Esophagus muscularis mucosa (tissue), 4 donors: ENCODE data around the gene TANC1. TPM values are rescaled to one million over a fixed set of nuclear protein-coding genes. Genes with fewer than 3 reads are reported as not detected.
A peak's percentile ranks its signal among the peaks of the same experiment; 100 is the strongest.

Experiments
- DNase-seq: peaks from one replicate; pipeline ENCODE4 v3.0.0-alpha.2; 2017; ENCODE audit errors: extremely low spot score
- H3K27ac ChIP-seq, 4 donors: fragments of 200-600 bp; sonication (generic); replicated peaks in 1 of 4; 1 replicate in 3 of 4; 2 replicates in 1 of 4; pipeline ENCODE4 v1.5.1; 2016 to 2019; ENCODE audit warnings: mild to moderate bottlenecking in 1 of 4
- H3K27me3 ChIP-seq, 4 donors: fragments of 200-600 bp; sonication (generic); one replicate each; pipeline versions ENCODE4 v1.5.1 to v1.6.0; 2016 to 2019
- H3K36me3 ChIP-seq, 4 donors: fragments of 200-600 bp; sonication (generic); one replicate each; pipeline ENCODE4 v1.5.1; 2016 to 2019
- H3K4me1 ChIP-seq, 4 donors: fragments of 200-600 bp; sonication (generic); one replicate each; pipeline ENCODE4 v1.5.1; 2016 to 2019
- H3K4me3 ChIP-seq, 4 donors: fragments of 200-600 bp; sonication (generic); 1 replicate in 2 of 4; 2 replicates in 2 of 4; pipeline ENCODE4 v1.5.1; 2016 to 2019; ENCODE audit warnings: mild to moderate bottlenecking in 4 of 4, moderate library complexity in 1 of 4
- H3K9me3 ChIP-seq, 4 donors: fragments of 200-600 bp; sonication (generic); 1 replicate in 3 of 4; 2 replicates in 1 of 4; pipeline ENCODE4 v1.5.1; 2016 to 2019
- CTCF ChIP-seq, 3 experiments: fragments of 200-600 bp in 2 of 3; fragments of 450-650 bp in 1 of 3; sonication (generic) in 2 of 3; IDR thresholded peaks; one replicate each; pipeline ENCODE4 v1.5.1; 2017 to 2019; ENCODE audit warnings: antibody characterized with exemption in 3 of 3, mild to moderate bottlenecking in 2 of 3, moderate library complexity in 1 of 3
- EP300 ChIP-seq: sonication (generic); formaldehyde crosslinking; IDR thresholded peaks from one replicate; pipeline ENCODE4 v1.6.1; 2017; ENCODE audit warnings: antibody characterized with exemption
- POLR2A ChIP-seq: fragments of 450-650 bp; IDR thresholded peaks from one replicate; pipeline ENCODE4 v1.6.1; 2017; ENCODE audit warnings: antibody characterized with exemption, moderate library complexity, mild to moderate bottlenecking, low read depth
- POLR2AphosphoS5 ChIP-seq, 2 donors: sonication (generic); formaldehyde crosslinking; IDR thresholded peaks; one replicate each; pipeline ENCODE4 v1.6.1; 2017; ENCODE audit warnings: antibody characterized with exemption in 2 of 2
- WGBS: methylation state at CpG from one replicate; pipeline ENCODE4 v1.1.5; 2018; 5-methylcytosine and 5-hydroxymethylcytosine counted together
- intact Hi-C: fragments of 100-400 bp; cut with DNase I; formaldehyde crosslinking; loops from one replicate; pipeline ENCODE4 v1.15.1; 2023
- total RNA-seq, 4 donors: library from RNA; depleted of rRNA; stranded (reverse); fragments of >200 nt; gene quantifications; one replicate each; pipeline versions ENCODE4 v1.1.0 to v1.2.1, GENCODE V29; 2016

Gene TANC1
- total RNA-seq, 4 donors from 2014 or later, result 34.3 to 54.0 (median 52.9) TPM

GRCh38 chr2:159114835-159115234 is 146.4 kb downstream of the TANC1 start:
- H3K4me1 ChIP-seq, result peaks cover 19 to 38% (median 26%) of the 10 kb centered on the region in 4 donors
- H3K4me3 ChIP-seq, result no peak overlapping the region
- no peaks in the 10 kb centered on the region for H3K27me3 ChIP-seq
- no peak for DNase-seq
- intact Hi-C loops, result no loop called here
- TF ChIP-seq EP300 (no peak), CTCF (IDR thresholded peaks at IDR 0.05) (no peak), POLR2AphosphoS5 (IDR thresholded peaks at IDR 0.05) (no peak), POLR2A (no peak)
- no peak overlapping the region for H3K27ac ChIP-seq
- no peaks in the 10 kb centered on the region for H3K36me3 ChIP-seq
- no peaks in the 10 kb centered on the region for H3K9me3 ChIP-seq
- 86% methylated on average over 5 of the region's 5 CpGs for WGBS

- intact Hi-C loops, result no loop called here
- TF ChIP-seq POLR2A, result no peak
- no peak for TF ChIP-seq POLR2AphosphoS5 (IDR thresholded peaks at IDR 0.05)
- TF ChIP-seq EP300, result no peak
- TF ChIP-seq CTCF (IDR thresholded peaks at IDR 0.05), result no peak
- Histone ChIP-seq H3K27me3 (no peaks in the 10 kb centered on the region), H3K4me3 (no peak overlapping the region), H3K4me1 (peaks cover 23 to 43% (median 27%) of the 10 kb centered on the region in 4 donors), H3K36me3 (no peaks in the 10 kb centered on the region), H3K27ac (no peak overlapping the region), H3K9me3 (no peaks in the 10 kb centered on the region)
- WGBS, result 97% methylated on average over 6 of the region's 6 CpGs
- no peak for DNase-seq
These were observed 148.5 kb downstream of the TANC1 start for GRCh38 chr2:159116922-159117321.

GRCh38 chr2:159117658-159118057 is 149.2 kb downstream of the TANC1 start:
- DNase-seq, result no peak
- no peak overlapping the region for H3K4me3 ChIP-seq
- 87% methylated on average over 4 of the region's 4 CpGs for WGBS
- H3K9me3 ChIP-seq, result no peaks in the 10 kb centered on the region
- no peak for TF ChIP-seq EP300
- no peak for TF ChIP-seq POLR2AphosphoS5 (IDR thresholded peaks at IDR 0.05)
- no peak for TF ChIP-seq CTCF (IDR thresholded peaks at IDR 0.05)
- no peak for TF ChIP-seq POLR2A
- H3K36me3 ChIP-seq, result no peaks in the 10 kb centered on the region
- H3K4me1 ChIP-seq, result peaks cover 22 to 43% (median 27%) of the 10 kb centered on the region in 4 donors
- intact Hi-C loops, result loop anchor here (2.0 kb wide), 1 partner anchor 217 kb away; no protein-coding TSS in a partner anchor
- H3K27me3 ChIP-seq, result no peaks in the 10 kb centered on the region
- no peak overlapping the region for H3K27ac ChIP-seq

GRCh38 chr2:159118115-159118858 is 149.8 kb downstream of the TANC1 start:
- TF ChIP-seq POLR2AphosphoS5 (IDR thresholded peaks at IDR 0.05) (peak; percentile 50 to 55), EP300 (no peak), CTCF (IDR thresholded peaks at IDR 0.05) (peak; percentile 88 to 95 (median 91)), POLR2A (no peak)
- intact Hi-C loops, result loop anchor here (2.0 kb wide), 1 partner anchor 217 kb away; no protein-coding TSS in a partner anchor
- 50% methylated on average over 10 of the region's 11 CpGs for WGBS
- peak; percentile 96 for DNase-seq
- H3K36me3 ChIP-seq, result no peaks in the 10 kb centered on the region
- no peak overlapping the region for H3K4me3 ChIP-seq
- peaks cover 22 to 43% (median 27%) of the 10 kb centered on the region in 4 donors for H3K4me1 ChIP-seq
- no peaks in the 10 kb centered on the region for H3K9me3 ChIP-seq
- H3K27me3 ChIP-seq, result no peaks in the 10 kb centered on the region
- peak overlapping the region in 3 of 4 donors; percentile 3 to 50 (median 37) for H3K27ac ChIP-seq
